Astrocyte (in vitro differentiated cells and primary cell): ENCODE results near the gene RYR2.

Source experiments
- EZH2 ChIP-seq: IDR thresholded peaks from 2 replicates; pipeline ENCODE4 v1.6.1; 2012; ENCODE audit warnings: mild to moderate bottlenecking, low read length, inconsistent platforms; ENCODE audit not compliant: insufficient read depth
- TF ChIP-seq, protein P1 (sequence below): IDR thresholded peaks from 2 replicates; pipeline ENCODE4 v1.5.1; 2011; ENCODE audit warnings: low read depth, mild to moderate bottlenecking, inconsistent platforms, low read length, moderate library complexity; ENCODE audit not compliant: insufficient read depth

DNA sequence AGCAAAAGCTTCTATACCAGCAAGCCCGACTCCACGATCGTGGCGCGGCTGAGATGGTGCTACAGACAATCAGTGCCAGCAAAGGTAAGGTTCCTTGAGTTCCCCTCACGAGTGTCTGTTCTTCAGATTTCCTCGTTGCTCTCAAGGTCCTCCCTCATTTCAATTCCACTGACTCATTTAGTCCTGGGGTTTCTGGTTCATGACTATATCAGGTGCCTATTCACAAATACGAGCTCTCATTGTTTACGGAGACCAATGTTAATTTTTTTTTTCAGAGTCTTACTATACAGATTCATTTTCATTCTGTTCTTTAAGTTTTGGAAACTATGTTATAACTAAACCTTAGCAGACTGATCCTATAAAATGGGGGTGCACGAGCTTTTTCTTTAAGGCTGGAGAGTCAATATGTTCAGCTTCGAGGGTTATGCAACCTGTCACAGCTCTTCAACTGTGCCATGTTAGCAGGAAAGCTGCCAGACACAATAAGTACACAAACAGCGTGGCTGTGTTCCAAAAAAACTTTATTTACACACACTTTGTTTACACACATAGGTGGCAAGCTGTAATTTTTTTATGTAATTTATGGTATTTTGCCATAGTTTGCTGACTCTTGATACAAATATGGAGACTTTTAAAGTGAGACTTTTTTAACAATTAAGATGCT lies 714.5 kb downstream of the RYR2 start:
- TF ChIP-seq, protein P1, sequence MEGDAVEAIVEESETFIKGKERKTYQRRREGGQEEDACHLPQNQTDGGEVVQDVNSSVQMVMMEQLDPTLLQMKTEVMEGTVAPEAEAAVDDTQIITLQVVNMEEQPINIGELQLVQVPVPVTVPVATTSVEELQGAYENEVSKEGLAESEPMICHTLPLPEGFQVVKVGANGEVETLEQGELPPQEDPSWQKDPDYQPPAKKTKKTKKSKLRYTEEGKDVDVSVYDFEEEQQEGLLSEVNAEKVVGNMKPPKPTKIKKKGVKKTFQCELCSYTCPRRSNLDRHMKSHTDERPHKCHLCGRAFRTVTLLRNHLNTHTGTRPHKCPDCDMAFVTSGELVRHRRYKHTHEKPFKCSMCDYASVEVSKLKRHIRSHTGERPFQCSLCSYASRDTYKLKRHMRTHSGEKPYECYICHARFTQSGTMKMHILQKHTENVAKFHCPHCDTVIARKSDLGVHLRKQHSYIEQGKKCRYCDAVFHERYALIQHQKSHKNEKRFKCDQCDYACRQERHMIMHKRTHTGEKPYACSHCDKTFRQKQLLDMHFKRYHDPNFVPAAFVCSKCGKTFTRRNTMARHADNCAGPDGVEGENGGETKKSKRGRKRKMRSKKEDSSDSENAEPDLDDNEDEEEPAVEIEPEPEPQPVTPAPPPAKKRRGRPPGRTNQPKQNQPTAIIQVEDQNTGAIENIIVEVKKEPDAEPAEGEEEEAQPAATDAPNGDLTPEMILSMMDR = no peak
- no peak for TF ChIP-seq EZH2
